ENCODE results near the gene ZNF618.
A peak's percentile ranks its signal among the peaks of the same experiment; 100 is the strongest.

The ZNF618 gene, protein sequence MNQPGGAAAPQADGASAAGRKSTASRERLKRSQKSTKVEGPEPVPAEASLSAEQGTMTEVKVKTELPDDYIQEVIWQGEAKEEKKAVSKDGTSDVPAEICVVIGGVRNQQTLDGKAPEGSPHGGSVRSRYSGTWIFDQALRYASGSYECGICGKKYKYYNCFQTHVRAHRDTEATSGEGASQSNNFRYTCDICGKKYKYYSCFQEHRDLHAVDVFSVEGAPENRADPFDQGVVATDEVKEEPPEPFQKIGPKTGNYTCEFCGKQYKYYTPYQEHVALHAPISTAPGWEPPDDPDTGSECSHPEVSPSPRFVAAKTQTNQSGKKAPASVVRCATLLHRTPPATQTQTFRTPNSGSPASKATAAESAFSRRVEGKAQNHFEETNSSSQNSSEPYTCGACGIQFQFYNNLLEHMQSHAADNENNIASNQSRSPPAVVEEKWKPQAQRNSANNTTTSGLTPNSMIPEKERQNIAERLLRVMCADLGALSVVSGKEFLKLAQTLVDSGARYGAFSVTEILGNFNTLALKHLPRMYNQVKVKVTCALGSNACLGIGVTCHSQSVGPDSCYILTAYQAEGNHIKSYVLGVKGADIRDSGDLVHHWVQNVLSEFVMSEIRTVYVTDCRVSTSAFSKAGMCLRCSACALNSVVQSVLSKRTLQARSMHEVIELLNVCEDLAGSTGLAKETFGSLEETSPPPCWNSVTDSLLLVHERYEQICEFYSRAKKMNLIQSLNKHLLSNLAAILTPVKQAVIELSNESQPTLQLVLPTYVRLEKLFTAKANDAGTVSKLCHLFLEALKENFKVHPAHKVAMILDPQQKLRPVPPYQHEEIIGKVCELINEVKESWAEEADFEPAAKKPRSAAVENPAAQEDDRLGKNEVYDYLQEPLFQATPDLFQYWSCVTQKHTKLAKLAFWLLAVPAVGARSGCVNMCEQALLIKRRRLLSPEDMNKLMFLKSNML

GRCh38 chr9:113876151-113876992, at the start of gene ZNF618:
Gene ZNF618, plus strand, starts transcription at chr9:113876309. Its CDS starts 72 bp downstream, at chr9:113876381.
- peak in 1 of 3 experiments; percentile 20 for DNase-seq (ENCODE audit: low read depth in 3 of 3)

- no peak for DNase-seq (ENCODE audit: low read depth in 3 of 3)
Observed at GRCh38 chr9:113828221-113828620, 47.9 kb upstream of the ZNF618 start.

DNA sequence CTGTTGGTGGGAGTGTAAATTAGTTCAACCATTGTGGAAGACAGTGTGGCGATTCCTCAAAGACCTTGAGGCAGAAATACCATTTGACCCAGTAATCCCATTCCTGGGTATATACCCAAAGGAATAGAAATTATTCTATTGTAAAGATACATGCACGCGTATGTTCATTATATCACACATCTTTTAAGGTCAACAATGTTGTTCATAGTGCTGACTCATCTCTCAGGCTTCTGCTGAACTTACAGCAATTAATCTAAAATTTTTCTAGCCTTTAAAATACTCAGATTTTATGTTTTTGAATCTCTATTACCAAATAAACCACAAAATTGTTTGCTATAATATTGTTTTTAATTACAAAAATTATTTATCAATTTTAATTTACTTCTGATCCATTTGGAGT, 38.8 kb upstream of the ZNF618 start:
- no peak for DNase-seq (ENCODE audit: low read depth in 3 of 3)

GRCh38 chr9:113842086-113842485, 34.0 kb upstream of the ZNF618 start:
- no peak for DNase-seq (ENCODE audit: low read depth in 3 of 3)

- no peak for DNase-seq (ENCODE audit: low read depth in 3 of 3)
Observed at GRCh38 chr9:113844466-113844865, 31.6 kb upstream of the ZNF618 start.

- DNase-seq (ENCODE audit: low read depth in 3 of 3) = no peak
Observed at GRCh38 chr9:113851359-113851758, 24.8 kb upstream of the ZNF618 start.

DNA sequence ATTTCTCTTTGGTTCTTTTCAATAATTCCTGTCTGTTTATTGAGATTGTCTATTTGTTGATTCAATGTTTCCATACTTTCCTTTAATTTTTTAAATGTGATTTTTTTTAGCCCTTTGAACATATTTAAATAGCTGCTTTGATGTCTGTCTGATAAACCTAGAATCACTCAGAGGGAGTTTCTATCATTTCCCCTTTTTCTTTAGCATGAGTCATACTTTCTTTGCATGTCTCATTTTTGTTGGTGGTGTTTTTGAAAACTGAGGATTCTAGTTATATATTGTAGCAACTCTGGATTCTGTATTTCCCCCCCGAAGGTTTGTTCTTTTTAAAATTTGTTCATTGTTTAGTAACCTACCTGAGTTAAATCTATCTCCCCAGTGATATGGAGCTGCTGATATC, 24.2 kb upstream of the ZNF618 start:
- DNase-seq (ENCODE audit: low read depth in 3 of 3) = no peak

DNA sequence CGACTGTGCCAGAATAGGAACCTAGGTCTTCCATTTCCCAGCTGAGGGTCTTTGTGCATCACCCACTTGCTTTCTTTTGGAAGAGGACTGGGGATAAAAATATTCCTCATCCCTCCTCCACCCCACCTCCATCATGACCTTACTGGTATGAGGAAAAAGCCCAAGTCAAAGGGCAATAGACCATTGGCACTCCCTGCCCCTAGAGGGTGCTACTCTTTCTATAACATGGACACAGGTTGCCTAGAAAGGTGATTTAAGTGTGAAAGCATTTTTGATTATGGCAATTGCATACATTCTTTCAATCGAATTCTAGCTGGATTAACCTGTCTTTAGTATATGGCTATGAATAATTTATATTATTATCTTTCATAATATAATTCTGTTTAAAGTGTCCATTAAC, 22.8 kb upstream of the ZNF618 start:
- no peak for DNase-seq (ENCODE audit: low read depth in 3 of 3)

DNA sequence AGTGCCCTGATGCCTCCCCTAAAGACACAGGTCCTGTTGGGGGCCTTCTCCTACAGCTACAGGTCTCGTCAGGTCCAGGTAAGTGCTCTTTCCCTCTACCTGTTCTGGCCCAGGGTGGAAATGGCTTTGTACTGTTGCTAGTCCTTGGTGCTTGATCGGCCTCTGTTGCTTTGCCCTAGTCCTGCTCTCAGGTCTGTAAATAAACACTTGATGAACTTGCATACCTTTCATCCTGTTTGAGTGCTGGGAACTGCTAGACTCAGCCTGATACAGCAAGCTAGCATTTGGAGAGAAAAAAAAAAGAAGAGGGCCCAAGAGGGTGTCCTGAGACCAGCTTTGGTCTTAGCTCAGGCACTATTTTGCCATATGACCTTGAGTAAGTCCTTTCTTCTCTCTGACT, 21.8 kb upstream of the ZNF618 start:
- DNase-seq (ENCODE audit: low read depth in 3 of 3) = no peak

DNA sequence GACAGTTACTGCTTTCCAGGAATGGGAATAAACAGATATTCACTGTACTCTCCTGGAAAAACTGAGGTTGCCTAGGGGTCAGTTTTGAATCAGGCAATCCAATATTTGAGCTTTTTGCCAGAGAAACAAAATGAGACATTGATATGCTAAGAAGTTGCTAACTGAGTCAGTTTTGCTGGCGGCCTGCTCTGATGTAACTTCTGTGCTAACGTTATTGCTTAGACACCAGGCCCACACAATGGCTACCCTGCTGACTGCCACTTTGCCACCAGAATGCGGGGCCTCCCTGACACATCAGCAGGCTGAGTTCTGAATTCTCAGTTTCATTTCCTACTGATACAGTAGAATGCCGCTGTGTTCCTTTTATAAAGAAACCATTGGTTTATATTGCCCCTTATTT, 18.2 kb upstream of the ZNF618 start:
- no peak for DNase-seq (ENCODE audit: low read depth in 3 of 3)

GRCh38 chr9:113858282-113858681, 17.8 kb upstream of the ZNF618 start:
- no peak for DNase-seq (ENCODE audit: low read depth in 3 of 3)

DNA sequence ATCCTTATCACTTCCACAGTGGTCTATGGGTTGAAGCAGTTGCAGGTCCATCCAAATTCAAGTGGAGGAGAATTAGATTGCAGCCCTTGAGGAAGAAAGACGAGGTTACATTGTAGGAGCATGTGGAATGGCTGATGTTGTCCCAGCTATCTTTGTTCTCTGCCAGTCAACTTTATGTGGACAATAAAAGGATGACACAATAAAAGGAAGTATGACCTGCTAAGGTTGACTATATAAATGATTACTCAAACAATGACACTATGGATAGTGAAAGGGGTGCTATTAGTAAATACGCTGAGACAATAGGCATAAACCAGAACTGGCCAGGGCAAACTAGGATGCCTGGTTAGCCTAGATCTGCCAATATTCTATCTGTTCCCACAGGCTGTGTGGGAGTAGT, 12.8 kb upstream of the ZNF618 start:
- no peak for DNase-seq (ENCODE audit: low read depth in 3 of 3)

DNA sequence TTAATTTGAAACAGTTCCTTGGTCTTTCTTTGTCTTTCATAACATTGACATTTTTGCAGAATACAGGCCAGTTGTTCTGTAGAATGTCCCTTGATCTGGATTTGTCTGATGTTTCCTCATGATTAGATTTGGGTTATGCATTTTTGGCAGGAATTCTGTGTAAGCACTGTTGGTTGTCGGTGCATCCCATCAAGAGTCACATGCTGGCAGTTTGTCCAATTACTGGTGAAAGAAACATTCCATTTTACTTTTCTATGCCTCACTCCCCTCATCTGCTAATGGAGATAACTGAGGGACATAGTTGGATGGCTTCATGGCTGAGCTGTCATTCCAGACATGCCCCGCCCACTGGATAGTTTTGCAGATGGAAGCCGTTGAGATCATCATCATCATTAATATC, 7.6 kb upstream of the ZNF618 start:
- no peak for DNase-seq (ENCODE audit: low read depth in 3 of 3)

- no peak for DNase-seq (ENCODE audit: low read depth in 3 of 3)
Observed at GRCh38 chr9:113872485-113873143, 3.5 kb upstream of the ZNF618 start.

GRCh38 chr9:113873446-113873845, 2.7 kb upstream of the ZNF618 start:
- no peak for DNase-seq (ENCODE audit: low read depth in 3 of 3)

- no peak for DNase-seq (ENCODE audit: low read depth in 3 of 3)
Observed at GRCh38 chr9:113873926-113874325, 2.2 kb upstream of the ZNF618 start.

DNA sequence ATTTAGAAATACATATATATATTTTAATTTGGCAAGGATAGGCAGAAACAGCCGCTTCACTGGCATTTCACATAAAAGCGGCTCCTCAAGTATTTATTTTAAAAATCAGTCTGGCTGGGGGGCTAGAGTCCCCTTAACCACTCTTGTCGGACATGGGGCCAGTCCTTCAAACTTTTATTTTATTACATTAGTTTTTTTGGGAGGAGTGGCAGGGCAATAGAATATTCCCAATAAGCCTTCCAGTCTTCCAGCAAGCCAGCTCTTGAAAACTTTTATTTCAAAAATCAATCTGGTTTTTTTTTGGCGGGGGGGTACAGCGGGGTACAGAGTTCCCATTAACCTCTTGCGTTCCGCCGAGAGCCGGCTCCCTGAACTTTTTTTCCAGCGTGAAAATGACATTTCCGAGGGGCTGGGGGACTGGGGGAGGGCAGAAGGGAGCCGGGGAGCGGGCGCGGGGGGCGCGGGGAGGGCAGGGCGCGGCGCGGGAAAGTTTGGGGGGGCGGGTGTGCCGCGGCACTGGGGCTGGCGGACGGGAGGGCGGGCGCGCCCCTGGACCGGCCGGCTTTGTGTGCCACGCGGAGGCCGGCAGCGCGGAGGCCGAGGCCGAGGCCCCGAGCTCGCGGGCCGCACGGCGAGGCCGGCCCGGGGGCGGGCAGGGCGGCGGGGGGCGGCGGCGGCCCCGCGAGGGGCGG, 504 bp upstream of the ZNF618 start:
- no peak for DNase-seq (ENCODE audit: low read depth in 3 of 3)

GRCh38 chr9:113876993-113877368, 872 bp downstream of the ZNF618 start:
- no peak for DNase-seq (ENCODE audit: low read depth in 3 of 3)

GRCh38 chr9:113879318-113879717, 3.2 kb downstream of the ZNF618 start:
- no peak for DNase-seq (ENCODE audit: low read depth in 3 of 3)

DNA sequence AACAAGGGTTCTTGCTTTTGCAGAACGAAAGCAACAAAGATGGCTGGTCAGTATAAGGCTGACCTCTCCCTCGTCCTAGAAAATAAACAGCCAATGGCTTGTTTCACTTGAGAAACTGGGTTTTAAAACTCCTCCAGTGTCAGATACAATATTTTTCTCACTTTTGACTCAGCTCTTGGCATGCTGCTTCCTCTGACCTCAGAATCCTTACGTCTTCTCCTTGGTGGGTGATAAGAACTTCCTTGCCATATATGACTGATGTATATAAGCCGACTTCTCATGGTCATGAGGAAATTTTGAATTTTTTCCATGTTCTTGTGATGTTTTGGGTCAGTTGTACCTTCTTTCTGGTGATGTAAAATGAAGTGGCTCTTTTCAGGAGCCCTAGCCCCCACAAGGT, 3.8 kb downstream of the ZNF618 start:
- no peak for DNase-seq (ENCODE audit: low read depth in 3 of 3)

DNA sequence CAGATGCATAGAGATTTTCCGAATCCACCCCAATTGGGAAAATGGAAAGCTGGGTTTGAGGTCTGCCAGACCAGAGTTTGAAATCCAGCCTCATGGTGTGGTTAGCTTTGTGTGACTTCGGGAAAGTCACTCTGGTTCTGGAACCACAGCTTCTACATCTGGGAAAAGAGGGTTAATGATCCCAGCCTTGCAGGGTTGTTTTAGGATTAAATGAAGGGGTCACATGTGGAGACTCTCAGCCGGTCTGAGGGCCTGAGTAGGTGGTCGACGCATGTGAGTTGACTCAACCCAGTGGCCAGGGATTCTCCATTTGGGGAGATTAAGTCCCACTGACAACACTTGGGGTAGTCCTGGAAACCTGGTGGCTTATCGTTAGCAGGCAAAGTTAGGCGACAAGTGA, 6.1 kb downstream of the ZNF618 start:
- DNase-seq (ENCODE audit: low read depth in 3 of 3) = no peak

Data from stimulated activated CD4-positive, alpha-beta T cell treated with anti-CD3 and anti-CD28 coated beads, TNF-alpha, amount 100 ng/mL, for 24 hours (primary cell).